Measurements from ENCODE around the gene MRTFA.

- TF ChIP-seq POLR2A (IDR thresholded peaks at IDR 0.05) (no peak), POLR2AphosphoS5 (IDR thresholded peaks at IDR 0.05) (no peak)
- TF ChIP-seq, protein P1, sequence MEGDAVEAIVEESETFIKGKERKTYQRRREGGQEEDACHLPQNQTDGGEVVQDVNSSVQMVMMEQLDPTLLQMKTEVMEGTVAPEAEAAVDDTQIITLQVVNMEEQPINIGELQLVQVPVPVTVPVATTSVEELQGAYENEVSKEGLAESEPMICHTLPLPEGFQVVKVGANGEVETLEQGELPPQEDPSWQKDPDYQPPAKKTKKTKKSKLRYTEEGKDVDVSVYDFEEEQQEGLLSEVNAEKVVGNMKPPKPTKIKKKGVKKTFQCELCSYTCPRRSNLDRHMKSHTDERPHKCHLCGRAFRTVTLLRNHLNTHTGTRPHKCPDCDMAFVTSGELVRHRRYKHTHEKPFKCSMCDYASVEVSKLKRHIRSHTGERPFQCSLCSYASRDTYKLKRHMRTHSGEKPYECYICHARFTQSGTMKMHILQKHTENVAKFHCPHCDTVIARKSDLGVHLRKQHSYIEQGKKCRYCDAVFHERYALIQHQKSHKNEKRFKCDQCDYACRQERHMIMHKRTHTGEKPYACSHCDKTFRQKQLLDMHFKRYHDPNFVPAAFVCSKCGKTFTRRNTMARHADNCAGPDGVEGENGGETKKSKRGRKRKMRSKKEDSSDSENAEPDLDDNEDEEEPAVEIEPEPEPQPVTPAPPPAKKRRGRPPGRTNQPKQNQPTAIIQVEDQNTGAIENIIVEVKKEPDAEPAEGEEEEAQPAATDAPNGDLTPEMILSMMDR (IDR thresholded peaks at IDR 0.05): no peak
Measured at GRCh38 chr22:40429481-40429880, 207.0 kb downstream of the MRTFA start.
